AG04450 (cell line): ENCODE measurements around the gene SORT1. TPM values are rescaled to one million over a fixed set of nuclear protein-coding genes. Genes with fewer than 3 reads are reported as not detected.
"Not testable (repeated sequence)": the region's sequence is repeated elsewhere in the genome, so short reads cannot be mapped to it uniquely, and the experiment has no call there.

Experiments used
- CTCF ChIA-PET: fragments of 300-600, 350-600 bp; formaldehyde crosslinking; extraction: SDS; loops from one replicate; lab custom pipeline; 2022; ENCODE audit warnings: antibody characterized with exemption, inconsistent platforms; lab: Charles Lee
- POLR2A ChIA-PET: fragments of 350-600 bp; formaldehyde crosslinking; extraction: SDS; loops from one replicate; lab custom pipeline; 2021; ENCODE audit warnings: antibody characterized with exemption, inconsistent platforms; lab: Yijun Ruan, JAX
- DNase-seq: peaks from one replicate; pipeline ENCODE4 v3.0.0-alpha.2; 2011; ENCODE audit warnings: low read depth, low spot score
- H3K27ac ChIP-seq: one replicate; pipeline ENCODE4 v1.5.1; 2012; ENCODE audit warnings: low read depth, low read length, control low read depth
- H3K27me3 ChIP-seq: one replicate; pipeline ENCODE4 v1.6.0; 2012; ENCODE audit warnings: low read length; ENCODE audit not compliant: control insufficient read depth, insufficient read depth
- H3K4me3 ChIP-seq: 2 replicates; pipeline ENCODE4 v1.5.1; 2011; ENCODE audit warnings: mild to moderate bottlenecking, low read depth, low read length, control low read depth
- H3K9me3 ChIP-seq: 2 replicates; pipeline ENCODE4 v1.5.1; 2012; ENCODE audit warnings: low read length; ENCODE audit not compliant: control insufficient read depth, insufficient read depth
- CTCF ChIP-seq: IDR thresholded peaks from 2 replicates; pipeline ENCODE4 v1.5.1; 2011; ENCODE audit warnings: low read depth, low read length, control low read depth, inconsistent platforms
- polyA plus RNA-seq: library from polyadenylated mRNA; depleted of rRNA; stranded (reverse); fragments of >200 nt; gene quantifications from 2 replicates; pipeline ENCODE4 v1.2.3, GENCODE V29; 2011

Gene SORT1
- polyA plus RNA-seq, 1 experiment = 42.8 TPM

- Histone ChIP-seq H3K27me3 (no peaks in the 10 kb centered on the region), H3K9me3 (no peaks in the 10 kb centered on the region), H3K27ac (no peak overlapping the region), H3K4me3 (peak overlapping the region; percentile 60)
- DNase-seq = no peak
- CTCF ChIA-PET = interaction anchor here (0.6 to 6.1 kb wide), 31 partner anchors 9 to 250 kb away, joined by 3 to 119 read pairs (median 4); partner anchors contain the start of gene PSRC1
- POLR2A ChIA-PET = interaction anchor here (0.8 to 2.6 kb wide), 5 partner anchors 7 to 122 kb away, joined by 3 to 9 read pairs (median 6); partner anchors contain the start of gene PSRC1
- TF ChIP-seq CTCF = no peak
Measured at GRCh38 chr1:109398343-109399225, 866 bp upstream of the SORT1 start.

GRCh38 chr1:109396871-109397580 is 692 bp downstream of the SORT1 start:
- H3K27ac ChIP-seq = no peak overlapping the region
- TF ChIP-seq CTCF = no peak
- no peaks in the 10 kb centered on the region for H3K9me3 ChIP-seq
- no peaks in the 10 kb centered on the region for H3K27me3 ChIP-seq
- POLR2A ChIA-PET = interaction anchor here (1.4 to 2.6 kb wide), 4 partner anchors 26 to 114 kb away, joined by 4 to 9 read pairs (median 6); partner anchors contain the start of gene PSRC1
- DNase-seq = no peak
- CTCF ChIA-PET = interaction anchor here (1.1 to 6.1 kb wide), 6 partner anchors 14 to 297 kb away, joined by 3 to 119 read pairs (median 8); no protein-coding TSS in a partner anchor
- H3K4me3 ChIP-seq = peak overlapping the region; percentile 65

- CTCF ChIA-PET = interaction anchor here (0.8 to 2.2 kb wide), 6 partner anchors 13 to 296 kb away, joined by 3 to 13 read pairs (median 4); no protein-coding TSS in a partner anchor
- Histone ChIP-seq H3K27me3 (no peaks in the 10 kb centered on the region), H3K9me3 (no peaks in the 10 kb centered on the region), H3K4me3 (peak overlapping the region; percentile 65), H3K27ac (peak overlapping the region; percentile 52)
- POLR2A ChIA-PET = interaction anchor here (1.0 to 1.4 kb wide), 2 partner anchors 26 to 113 kb away, joined by 4 to 5 read pairs; partner anchors contain the start of gene PSRC1
- no peak for TF ChIP-seq CTCF
- DNase-seq = no peak
Measured at GRCh38 chr1:109396513-109396839, 1.2 kb downstream of the SORT1 start.

- Histone ChIP-seq H3K27me3 (no peaks in the 10 kb centered on the region), H3K9me3 (no peaks in the 10 kb centered on the region), H3K4me3 (peak overlapping the region; percentile 65), H3K27ac (peak overlapping the region; percentile 52)
- POLR2A ChIA-PET = interaction anchor here (0.5 to 1.4 kb wide), 3 partner anchors 25 to 113 kb away, joined by 3 to 5 read pairs (median 4); partner anchors contain the start of gene PSRC1
- peak; percentile 23 for DNase-seq
- CTCF ChIA-PET = interaction anchor here (0.8 to 2.2 kb wide), 6 partner anchors 13 to 296 kb away, joined by 3 to 13 read pairs (median 4); no protein-coding TSS in a partner anchor
- TF ChIP-seq CTCF = no peak
Measured at GRCh38 chr1:109395602-109396512, 1.9 kb downstream of the SORT1 start.

- not testable (repeated sequence) for H3K27ac ChIP-seq
Measured at GRCh38 chr1:109395282-109395599, 2.5 kb downstream of the SORT1 start.

More at GRCh38 chr1:109395282-109395599, 2.5 kb downstream of the SORT1 start:
- POLR2A ChIA-PET, DNase-seq, H3K4me3 ChIP-seq, H3K9me3 ChIP-seq, H3K27me3 ChIP-seq: not testable (repeated sequence)
- CTCF ChIA-PET = interaction anchor here (1.5 to 2.2 kb wide), 2 partner anchors 119 to 138 kb away, joined by 4 to 13 read pairs; no protein-coding TSS in a partner anchor
